SK-N-SH treated with all-trans-retinoic acid at 6 μM for 48 hours (cell line): Measurements from ENCODE around the gene SYVN1.

Experiments
- CREB5 ChIP-seq: fragments of 250-450 bp; sonication (Bioruptor Pico); IDR thresholded peaks from 2 replicates; pipeline ENCODE4 v1.5.1; 2020; ENCODE audit warnings: low read depth, mild to moderate bottlenecking, moderate library complexity
- CSRNP3 ChIP-seq: fragments of 250-450 bp; sonication (Bioruptor Pico); IDR thresholded peaks from 2 replicates; pipeline ENCODE4 v1.5.1; 2021; ENCODE audit warnings: mild to moderate bottlenecking, moderate library complexity
- GLIS3 ChIP-seq: fragments of 250-450 bp; sonication (Bioruptor Pico); IDR thresholded peaks from 2 replicates; pipeline ENCODE4 v1.5.0; 2020; ENCODE audit warnings: mild to moderate bottlenecking, moderate library complexity
- PPARA ChIP-seq: fragments of 250-450 bp; sonication (Bioruptor Pico); IDR thresholded peaks from 2 replicates; pipeline ENCODE4 v1.5.0; 2020; ENCODE audit warnings: mild to moderate bottlenecking, borderline replicate concordance
- RARB ChIP-seq: fragments of 250-450 bp; sonication (Bioruptor Pico); IDR thresholded peaks from 2 replicates; pipeline ENCODE4 v1.8.0; 2021; ENCODE audit warnings: mild to moderate bottlenecking, moderate library complexity
- ZNF565 ChIP-seq: fragments of 450-650 bp; formaldehyde crosslinking; conservative IDR thresholded peaks from 2 replicates; pipeline ENCODE4 v1.5.0; 2020; ENCODE audit warnings: low read depth, mild to moderate bottlenecking, moderate library complexity

GRCh38 chr11:65159012-65159411 lies 24.7 kb upstream of the SYVN1 start:
- TF ChIP-seq PPARA (CRISPR knock-in tag) (no peak), ZNF565 (no peak), GLIS3 (CRISPR knock-in tag) (no peak), CREB5 (CRISPR knock-in tag) (no peak), RARB (no peak), CSRNP3 (CRISPR knock-in tag) (no peak)
